Kidney glomerular epithelial cell (primary cell): Measurements from ENCODE around the gene TDP1.

Experiments used
- DNase-seq: peaks from one replicate; lab custom pipeline; 2025; lab: John Stamatoyannopoulos, UW

The TDP1 gene

GRCh38 chr14:89941830-89942377 lies 13.8 kb upstream of the TDP1 start:
- no peak for DNase-seq

GRCh38 chr14:89947344-89947743 lies 8.4 kb upstream of the TDP1 start:
- DNase-seq: no peak

GRCh38 chr14:89952576-89952975 lies 3.2 kb upstream of the TDP1 start:
- DNase-seq: no peak

- no peak for DNase-seq
These were observed 2.1 kb upstream of the TDP1 start for GRCh38 chr14:89953602-89954001.

GRCh38 chr14:89954070-89955021 lies 1.4 kb upstream of the TDP1 start, which contains the start of gene EFCAB11:
Gene EFCAB11 (minus strand): TSS chr14:89954730. CDS start chr14:89954660, 70 bp downstream.
- DNase-seq: peak; percentile 99

GRCh38 chr14:89955022-89955744 lies 544 bp upstream of the TDP1 start:
- no peak for DNase-seq

GRCh38 chr14:89956661-89957009 lies 908 bp downstream of the TDP1 start:
- no peak for DNase-seq

GRCh38 chr14:89957376-89957775 lies 1.6 kb downstream of the TDP1 start:
- no peak for DNase-seq

GRCh38 chr14:89957791-89958190 lies 2.1 kb downstream of the TDP1 start:
- no peak for DNase-seq

GRCh38 chr14:89958966-89959365 lies 3.2 kb downstream of the TDP1 start:
- DNase-seq: no peak

GRCh38 chr14:89959853-89960445 lies 4.2 kb downstream of the TDP1 start:
- DNase-seq: no peak

GRCh38 chr14:89960914-89961313 lies 5.2 kb downstream of the TDP1 start:
- no peak for DNase-seq

GRCh38 chr14:89963288-89963978 lies 7.7 kb downstream of the TDP1 start:
- no peak for DNase-seq

- no peak for DNase-seq
These were observed 10.1 kb downstream of the TDP1 start for GRCh38 chr14:89965839-89966238.

- DNase-seq: peak; percentile 63
These were observed 17.6 kb downstream of the TDP1 start for GRCh38 chr14:89973234-89973823.

- no peak for DNase-seq
These were observed 21.9 kb downstream of the TDP1 start for GRCh38 chr14:89977668-89978067.

GRCh38 chr14:89978656-89979055 lies 22.9 kb downstream of the TDP1 start:
- DNase-seq: no peak

GRCh38 chr14:89983375-89983774 lies 27.6 kb downstream of the TDP1 start:
- no peak for DNase-seq

- no peak for DNase-seq
These were observed 30.9 kb downstream of the TDP1 start for GRCh38 chr14:89986462-89987160.

- DNase-seq: no peak
These were observed 31.4 kb downstream of the TDP1 start for GRCh38 chr14:89987161-89987475.

- no peak for DNase-seq
These were observed 33.1 kb downstream of the TDP1 start for GRCh38 chr14:89988787-89989186.
